ENCODE results near the gene USP36.
"Not testable (repeated sequence)": the region's sequence is repeated elsewhere in the genome, so short reads cannot be mapped to it uniquely, and the experiment has no call there.

The USP36 gene

GRCh38 chr17:78761789-78762406 is 78.7 kb downstream of the USP36 start:
- DNase-seq, result no peak

GRCh38 chr17:78759969-78760352 is 80.7 kb downstream of the USP36 start:
- no peak for DNase-seq

GRCh38 chr17:78759203-78759968 is 81.2 kb downstream of the USP36 start:
- no peak for DNase-seq

- DNase-seq, result no peak
Measured at GRCh38 chr17:78753316-78754250, 87.0 kb downstream of the USP36 start.

- no peak for DNase-seq
Measured at GRCh38 chr17:78751447-78752161, 89.0 kb downstream of the USP36 start.

GRCh38 chr17:78751000-78751399 is 89.6 kb downstream of the USP36 start:
- not testable (repeated sequence) for DNase-seq

GRCh38 chr17:78748730-78749317 is 91.8 kb downstream of the USP36 start:
- no peak for DNase-seq

GRCh38 chr17:78748048-78748729 is 92.4 kb downstream of the USP36 start:
- DNase-seq, result no peak

- DNase-seq, result no peak
Measured at GRCh38 chr17:78747488-78747887, 93.1 kb downstream of the USP36 start.

GRCh38 chr17:78746949-78747269 is 93.7 kb downstream of the USP36 start:
- no peak for DNase-seq

- DNase-seq, result no peak
Measured at GRCh38 chr17:78746263-78746948, 94.2 kb downstream of the USP36 start.
